Naive thymus-derived CD8-positive, alpha-beta T cell (primary cell): ENCODE data around the gene LRCH1. TPM values are rescaled to one million over a fixed set of nuclear protein-coding genes. Genes with fewer than 3 reads are reported as not detected.

Experiments
- ATAC-seq, 2 donors: fragments of 150-1000 bp; cut with Tn5 transposase in 1 of 2; sonication (Bioruptor Pico), chemical (Tn5 transposase) in 1 of 2; 1 replicate in 1 of 2; 2 replicates in 1 of 2; pipeline ENCODE4 v1.10.0; 2021; ENCODE audit warnings: mild to moderate bottlenecking in 2 of 2, moderate library complexity in 2 of 2
- POLR2A ChIA-PET: fragments of 350-600 bp; sonication (Branson Sonifier 250); formaldehyde crosslinking; loops from one replicate; lab custom pipeline; 2021; ENCODE audit warnings: antibody characterized with exemption; lab: Charles Lee
- DNase-seq, 10 donors: peaks; one replicate each; pipeline versions ENCODE4 v3.0.0 to v3.0.0-alpha.2; 2020 to 2022
- H3K27ac Mint-ChIP-seq, 10 donors: one replicate each; pipeline ENCODE4 v1.8.0; 2020 to 2022; ENCODE audit warnings: mild to moderate bottlenecking in 10 of 10, mixed read lengths in 10 of 10, moderate library complexity in 4 of 10, inconsistent platforms in 1 of 10
- H3K27me3 Mint-ChIP-seq, 5 donors: one replicate each; pipeline ENCODE4 v1.8.0; 2021 to 2022; ENCODE audit warnings: mixed read lengths in 5 of 5
- H3K36me3 Mint-ChIP-seq, 3 donors: one replicate each; pipeline ENCODE4 v1.8.0; 2020 to 2022; ENCODE audit warnings: mixed read lengths in 3 of 3, mild to moderate bottlenecking in 2 of 3, inconsistent platforms in 1 of 3
- H3K4me1 Mint-ChIP-seq, 4 donors: one replicate each; pipeline ENCODE4 v1.8.0; 2021 to 2022; ENCODE audit warnings: mixed read lengths in 4 of 4
- H3K4me3 Mint-ChIP-seq, 10 donors: one replicate each; pipeline ENCODE4 v1.8.0; 2020 to 2022; ENCODE audit warnings: mild to moderate bottlenecking in 10 of 10, mixed read lengths in 10 of 10, moderate library complexity in 6 of 10, inconsistent platforms in 1 of 10
- H3K9me3 Mint-ChIP-seq, 9 donors: one replicate each; pipeline ENCODE4 v1.8.0; 2020 to 2022; ENCODE audit warnings: mixed read lengths in 9 of 9, mild to moderate bottlenecking in 3 of 9, inconsistent platforms in 1 of 9, moderate library complexity in 1 of 9
- polyA plus RNA-seq, 3 donors: library from polyadenylated mRNA; unstranded; fragments of 300-500 nt; fragmentation: Illumina TruSeq; gene quantifications; one replicate each; pipeline ENCODE4 v1.2.3, GENCODE V29; 2021
- total RNA-seq, 8 experiments: library from RNA in 2 of 8; stranded (reverse) in 2 of 8; gene quantifications; one replicate each; pipeline ENCODE4 v1.2.3 and lab custom pipeline; 2021 to 2026

The LRCH1 gene
- total and polyA plus RNA-seq, 5 experiments from 2014 or later: 1.3 to 17.1 (median 3.8) TPM

DNA sequence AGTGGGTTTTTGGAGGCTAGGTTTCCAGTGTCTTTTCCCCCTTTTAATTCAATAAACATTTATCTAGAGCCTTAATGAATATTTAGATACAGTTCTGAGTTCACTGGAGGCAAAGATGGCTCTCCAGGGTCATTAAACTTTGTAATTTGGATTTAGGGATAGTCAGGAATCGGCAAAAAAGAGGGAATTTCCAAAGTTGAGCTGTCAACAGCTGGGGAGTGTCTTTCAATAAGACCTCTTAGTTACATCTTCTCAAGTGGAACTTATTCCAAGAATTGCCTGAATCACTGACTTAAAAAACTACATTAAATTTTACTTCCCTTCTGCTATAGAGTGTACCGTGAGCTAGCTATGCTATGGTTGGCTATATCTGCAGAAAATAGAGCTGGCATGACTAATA lies 2.0 kb downstream of the LRCH1 start:
- peak overlapping the region; percentile 90 to 96 (median 94) for H3K4me3 Mint-ChIP-seq
- ATAC-seq (no peak), DNase-seq (peak in 1 of 10 donors; percentile 4)
- H3K9me3 Mint-ChIP-seq: no peaks in the 10 kb centered on the region
- H3K27me3 Mint-ChIP-seq: no peaks in the 10 kb centered on the region
- H3K27ac Mint-ChIP-seq: peak overlapping the region; percentile 72 to 97 (median 94)
- peaks cover 29 to 62% (median 51%) of the 10 kb centered on the region in 4 donors for H3K4me1 Mint-ChIP-seq
- H3K36me3 Mint-ChIP-seq: no peaks in the 10 kb centered on the region
- POLR2A ChIA-PET: interaction anchor here (1.0 kb wide), 1 partner anchor 11 kb away, joined by 4 read pairs; no protein-coding TSS in a partner anchor

DNA sequence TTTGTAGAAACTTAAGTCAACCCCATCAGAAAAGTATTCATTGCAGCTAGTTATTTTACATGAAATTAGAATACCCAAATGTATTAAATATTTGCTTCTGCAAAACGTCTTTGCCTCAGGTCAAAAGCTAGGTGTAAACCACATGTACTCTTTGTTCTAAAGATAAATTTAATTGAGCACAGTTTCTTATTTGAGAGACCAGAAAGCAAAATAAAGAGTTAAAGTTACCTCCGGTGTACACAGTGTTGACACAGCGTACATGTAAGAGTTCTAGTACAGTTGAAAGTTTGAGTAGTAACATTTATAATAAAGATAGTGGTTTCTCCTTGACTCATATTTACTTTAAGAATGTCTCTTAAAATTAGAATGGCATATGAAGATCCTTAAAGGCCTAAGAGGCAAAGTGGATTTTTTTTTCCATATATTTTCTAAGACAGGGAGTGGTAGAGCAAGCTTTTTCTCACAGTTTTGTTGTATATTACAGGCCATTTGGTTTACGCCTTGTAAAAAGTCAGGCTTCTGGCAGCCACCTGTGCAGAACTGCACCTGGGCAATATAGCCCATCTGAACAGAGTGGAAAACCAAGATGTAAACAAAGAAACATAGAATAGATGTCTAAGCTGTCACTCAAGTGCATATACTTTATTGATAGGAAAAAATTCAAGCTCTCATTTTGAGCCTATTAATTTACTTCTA lies 2.9 kb downstream of the LRCH1 start:
- no peaks in the 10 kb centered on the region for H3K36me3 Mint-ChIP-seq
- POLR2A ChIA-PET: interaction anchor here (1.0 kb wide), 1 partner anchor 10 kb away, joined by 4 read pairs; no protein-coding TSS in a partner anchor
- peak overlapping the region in 9 of 10 donors; percentile 6 to 96 (median 94) for H3K4me3 Mint-ChIP-seq
- H3K4me1 Mint-ChIP-seq: peaks cover 29 to 62% (median 51%) of the 10 kb centered on the region in 4 donors
- no peak for ATAC-seq
- H3K27ac Mint-ChIP-seq: peak overlapping the region in 9 of 10 donors; percentile 29 to 96 (median 94)
- no peaks in the 10 kb centered on the region for H3K9me3 Mint-ChIP-seq
- H3K27me3 Mint-ChIP-seq: no peaks in the 10 kb centered on the region
- DNase-seq: no peak

DNA sequence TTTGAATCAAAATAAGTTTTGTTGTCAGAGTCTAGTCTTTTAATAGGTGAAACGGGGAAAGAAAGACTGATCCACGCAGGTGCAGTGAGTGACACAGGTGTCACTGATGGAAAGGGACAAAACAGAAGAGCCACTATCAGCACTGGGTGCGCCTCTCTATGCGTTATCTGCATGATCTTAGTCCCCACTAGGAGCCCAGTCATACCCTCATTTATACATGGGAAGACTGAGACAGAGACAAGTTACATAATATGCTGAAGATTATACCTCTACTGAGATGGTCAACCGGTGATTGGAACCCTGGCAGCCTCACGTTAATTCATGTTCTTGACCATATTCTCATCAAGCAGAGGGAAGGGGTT lies 3.4 kb downstream of the LRCH1 start:
- ATAC-seq (no peak), DNase-seq (no peak)
- no peaks in the 10 kb centered on the region for H3K36me3 Mint-ChIP-seq
- peak overlapping the region in 1 of 10 donors; percentile 94 for H3K4me3 Mint-ChIP-seq
- H3K27me3 Mint-ChIP-seq: no peaks in the 10 kb centered on the region
- no peaks in the 10 kb centered on the region for H3K9me3 Mint-ChIP-seq
- POLR2A ChIA-PET: no interaction called here
- H3K4me1 Mint-ChIP-seq: peaks cover 29 to 57% (median 50%) of the 10 kb centered on the region in 4 donors
- H3K27ac Mint-ChIP-seq: peak overlapping the region in 8 of 10 donors; percentile 11 to 93 (median 38)

DNA sequence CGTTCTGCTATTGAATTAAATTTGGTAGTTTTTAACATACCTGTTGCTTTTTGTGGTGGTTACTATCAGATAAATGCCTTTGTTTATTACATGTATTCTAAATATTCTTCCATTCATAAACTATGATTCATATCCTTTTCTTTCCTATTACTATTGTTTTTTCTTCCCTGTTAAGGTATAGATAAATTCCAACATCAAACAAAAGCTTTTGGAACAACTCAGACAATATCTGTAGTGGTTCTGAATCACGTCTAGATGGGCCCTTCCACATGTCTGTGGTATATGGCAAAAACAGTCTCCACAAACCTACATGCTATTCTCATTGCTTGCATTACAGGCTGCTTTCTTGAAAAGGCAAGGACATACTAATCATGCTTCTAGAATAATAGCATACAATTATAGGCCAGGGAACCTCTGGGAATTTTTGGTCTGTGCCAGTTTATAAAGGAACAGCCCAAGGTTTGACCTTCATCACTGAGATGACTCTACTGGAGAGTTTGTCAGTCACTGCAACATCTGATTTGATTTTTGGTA lies 6.4 kb downstream of the LRCH1 start:
- no peak overlapping the region for H3K27ac Mint-ChIP-seq
- peaks cover 23 to 53% (median 39%) of the 10 kb centered on the region in 4 donors for H3K4me1 Mint-ChIP-seq
- POLR2A ChIA-PET: no interaction called here
- ATAC-seq: no peak
- H3K27me3 Mint-ChIP-seq: no peaks in the 10 kb centered on the region
- no peaks in the 10 kb centered on the region for H3K36me3 Mint-ChIP-seq
- no peak overlapping the region for H3K4me3 Mint-ChIP-seq
- no peaks in the 10 kb centered on the region for H3K9me3 Mint-ChIP-seq
- DNase-seq: no peak

DNA sequence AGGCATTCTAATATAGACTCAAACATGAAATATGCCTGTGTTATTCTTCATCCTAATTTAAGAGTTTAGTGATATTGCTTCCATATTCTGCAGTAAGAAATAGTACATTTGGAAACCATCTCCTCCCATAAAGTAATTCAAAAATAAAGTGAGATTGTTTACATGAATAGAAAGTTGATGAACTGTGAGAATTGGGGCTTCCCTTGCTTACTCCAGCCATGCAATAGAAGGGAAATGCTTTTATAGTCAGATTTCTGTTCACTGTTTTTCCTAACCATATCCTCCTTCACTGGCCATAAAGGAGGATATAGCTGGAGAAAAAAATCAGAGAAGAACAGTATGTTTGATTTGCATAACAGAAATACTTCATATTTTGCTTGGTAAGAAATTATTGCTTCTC lies 7.8 kb downstream of the LRCH1 start:
- peaks cover 16 to 49% (median 36%) of the 10 kb centered on the region in 4 donors for H3K4me1 Mint-ChIP-seq

DNA sequence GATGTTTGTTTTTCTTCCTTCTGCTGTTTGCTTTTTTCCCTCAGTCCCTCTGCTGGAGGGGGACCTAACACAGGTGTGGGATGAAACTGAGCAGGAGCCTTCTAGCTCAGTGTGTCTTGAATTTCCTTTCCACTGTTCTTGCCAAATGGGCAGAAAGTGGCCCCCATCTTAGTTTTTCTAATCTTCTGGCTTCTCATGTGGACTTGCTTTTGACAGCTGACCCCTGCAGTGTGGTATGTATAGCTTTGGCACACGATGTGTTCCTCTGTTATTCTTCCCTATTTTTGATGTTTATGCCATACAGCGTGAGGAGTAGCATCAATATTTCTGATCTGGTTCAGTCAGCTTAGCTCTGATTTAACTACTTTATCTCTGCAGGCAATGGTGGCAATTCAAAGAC lies 8.3 kb downstream of the LRCH1 start:
- POLR2A ChIA-PET: interaction anchor here (0.5 kb wide), 1 partner anchor 22 kb away, joined by 3 read pairs; no protein-coding TSS in a partner anchor
- H3K27me3 Mint-ChIP-seq: no peaks in the 10 kb centered on the region
- H3K36me3 Mint-ChIP-seq: no peaks in the 10 kb centered on the region
- H3K9me3 Mint-ChIP-seq: no peaks in the 10 kb centered on the region
- ATAC-seq (no peak), DNase-seq (no peak)
- H3K4me3 Mint-ChIP-seq: no peak overlapping the region
- H3K27ac Mint-ChIP-seq: no peak overlapping the region
- peaks cover 15 to 49% (median 36%) of the 10 kb centered on the region in 4 donors for H3K4me1 Mint-ChIP-seq

More for the DNA sequence above, 7.8 kb downstream of the LRCH1 start:
- H3K9me3 Mint-ChIP-seq: no peaks in the 10 kb centered on the region
- no peaks in the 10 kb centered on the region for H3K36me3 Mint-ChIP-seq
- POLR2A ChIA-PET: no interaction called here
- no peaks in the 10 kb centered on the region for H3K27me3 Mint-ChIP-seq
- DNase-seq (no peak), ATAC-seq (no peak)
- H3K4me3 Mint-ChIP-seq: no peak overlapping the region
- no peak overlapping the region for H3K27ac Mint-ChIP-seq

DNA sequence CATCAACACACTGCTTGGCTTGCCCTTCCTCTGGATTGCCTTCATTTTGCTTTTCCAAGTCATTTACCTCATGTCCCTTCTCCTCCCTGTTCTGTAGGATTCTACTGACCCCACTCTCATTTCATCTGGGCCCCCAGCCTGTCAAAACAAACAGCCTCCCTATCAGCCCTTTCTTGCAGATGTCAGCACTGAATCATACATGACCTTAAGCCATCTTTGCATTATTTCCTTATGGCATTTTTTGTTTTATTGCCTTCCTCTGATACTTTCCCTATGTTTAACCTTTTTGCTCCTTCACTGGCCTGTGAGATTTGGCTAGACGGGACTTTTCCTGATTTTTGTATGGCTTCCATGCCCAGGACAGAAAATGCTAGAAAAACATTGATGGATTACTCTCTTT lies 8.7 kb downstream of the LRCH1 start:
- H3K27me3 Mint-ChIP-seq: no peaks in the 10 kb centered on the region
- no peaks in the 10 kb centered on the region for H3K9me3 Mint-ChIP-seq
- DNase-seq: no peak
- no peak for ATAC-seq
- H3K4me3 Mint-ChIP-seq: no peak overlapping the region
- peaks cover 16 to 49% (median 35%) of the 10 kb centered on the region in 4 donors for H3K4me1 Mint-ChIP-seq
- no peak overlapping the region for H3K27ac Mint-ChIP-seq
- no peaks in the 10 kb centered on the region for H3K36me3 Mint-ChIP-seq
- POLR2A ChIA-PET: interaction anchor here (0.5 kb wide), 1 partner anchor 22 kb away, joined by 3 read pairs; no protein-coding TSS in a partner anchor

DNA sequence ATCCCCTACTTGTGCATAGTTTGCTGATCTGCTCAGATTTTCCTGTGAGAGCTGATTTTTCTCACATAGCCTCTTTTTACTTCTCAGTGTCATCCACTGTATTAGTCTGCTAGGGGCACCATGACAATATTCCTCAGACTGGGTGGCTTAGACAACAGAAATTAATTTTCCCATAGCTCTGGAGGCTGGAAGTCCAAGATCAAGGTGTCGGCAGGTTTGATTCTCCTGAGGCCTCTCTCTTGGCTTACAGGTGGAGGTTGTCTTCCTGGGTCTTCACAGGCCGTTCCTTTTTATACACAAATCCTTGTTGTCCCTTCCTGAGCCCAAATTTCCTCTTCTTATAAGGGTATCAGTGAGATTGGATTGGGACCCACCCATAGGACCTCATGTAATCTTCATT lies 9.2 kb downstream of the LRCH1 start:
- Mint-ChIP-seq H3K27me3 (no peaks in the 10 kb centered on the region), H3K4me3 (no peak overlapping the region), H3K36me3 (no peaks in the 10 kb centered on the region), H3K4me1 (peaks cover 12 to 45% (median 32%) of the 10 kb centered on the region in 4 donors), H3K9me3 (no peaks in the 10 kb centered on the region), H3K27ac (no peak overlapping the region)
- no peak for DNase-seq
- no peak for ATAC-seq
- POLR2A ChIA-PET: no interaction called here

DNA sequence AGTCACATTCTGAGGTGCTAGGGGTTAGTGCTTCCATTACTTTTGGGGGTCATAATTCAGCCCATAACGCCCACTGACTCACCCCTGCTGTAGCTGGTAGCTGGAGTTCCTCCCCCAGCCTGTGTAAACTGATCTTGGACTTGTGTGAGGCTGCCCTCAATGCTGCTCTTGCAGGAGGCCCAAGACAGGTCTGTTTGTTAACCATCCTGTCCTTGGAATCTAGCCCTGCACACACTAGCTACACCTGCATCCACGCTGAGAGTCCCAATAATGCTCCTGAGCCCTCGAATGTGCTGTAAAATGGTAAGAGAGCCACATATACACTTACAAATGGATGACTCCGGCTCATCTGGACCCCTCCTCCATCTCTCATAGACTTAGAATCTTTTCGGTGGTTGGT lies 9.6 kb downstream of the LRCH1 start:
- Mint-ChIP-seq H3K9me3 (no peaks in the 10 kb centered on the region), H3K4me3 (no peak overlapping the region), H3K27me3 (no peaks in the 10 kb centered on the region), H3K27ac (no peak overlapping the region), H3K36me3 (no peaks in the 10 kb centered on the region), H3K4me1 (peaks cover 12 to 48% (median 34%) of the 10 kb centered on the region in 4 donors)
- DNase-seq: no peak
- POLR2A ChIA-PET: no interaction called here
- ATAC-seq: no peak

DNA sequence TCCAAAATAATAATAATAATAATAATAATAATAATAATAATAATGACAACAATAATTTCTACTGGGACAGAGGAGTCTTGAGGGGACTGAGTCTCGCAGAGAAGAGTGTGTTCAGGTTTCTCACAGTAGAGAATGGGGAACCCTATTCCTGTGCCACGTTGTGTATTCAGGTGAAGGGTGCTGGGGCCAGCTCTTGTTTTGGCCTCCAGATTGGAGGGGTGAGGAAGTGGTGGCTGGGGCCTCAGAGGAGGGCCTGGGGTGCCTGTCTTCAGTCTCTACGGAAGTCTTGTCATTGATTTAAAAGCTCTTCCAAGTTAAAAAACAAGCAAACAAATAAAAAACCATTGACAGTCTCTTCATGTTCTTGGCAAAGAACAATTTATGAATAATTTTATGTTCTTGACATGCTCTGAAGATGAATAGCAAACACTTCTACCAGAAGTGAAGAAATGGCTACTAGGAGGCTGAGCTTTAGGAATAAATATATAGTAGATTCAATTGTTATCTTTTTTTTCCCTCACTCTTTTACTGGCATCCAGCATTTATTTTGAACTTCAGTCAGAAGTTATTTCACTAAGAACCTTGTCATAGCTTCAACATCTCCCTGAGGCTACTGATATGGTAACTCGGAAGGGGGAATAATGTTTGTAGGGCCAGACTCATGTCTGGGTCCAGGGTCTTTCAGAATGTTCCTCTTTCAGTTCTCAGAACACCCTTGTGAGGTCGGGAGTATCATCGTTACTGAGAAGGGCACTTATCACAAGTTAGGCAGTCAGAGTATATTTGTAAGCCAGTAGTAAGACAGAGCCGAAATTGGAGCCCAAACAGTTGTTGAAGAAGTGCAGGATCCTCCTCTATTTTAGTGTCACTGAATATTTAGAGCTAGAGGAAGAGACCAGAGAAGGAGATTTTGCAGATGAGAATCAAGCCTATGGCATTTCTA lies 13.1 kb downstream of the LRCH1 start:
- DNase-seq: no peak
- no peak overlapping the region for H3K4me3 Mint-ChIP-seq
- no peaks in the 10 kb centered on the region for H3K9me3 Mint-ChIP-seq
- H3K4me1 Mint-ChIP-seq: peaks cover 16 to 56% (median 42%) of the 10 kb centered on the region in 4 donors
- H3K36me3 Mint-ChIP-seq: no peaks in the 10 kb centered on the region
- POLR2A ChIA-PET: interaction anchor here (1.9 kb wide), 1 partner anchor 11 kb away, joined by 4 read pairs; no protein-coding TSS in a partner anchor
- no peaks in the 10 kb centered on the region for H3K27me3 Mint-ChIP-seq
- peak overlapping the region in 3 of 10 donors; percentile 4 to 68 (median 42) for H3K27ac Mint-ChIP-seq
- ATAC-seq: no peak

DNA sequence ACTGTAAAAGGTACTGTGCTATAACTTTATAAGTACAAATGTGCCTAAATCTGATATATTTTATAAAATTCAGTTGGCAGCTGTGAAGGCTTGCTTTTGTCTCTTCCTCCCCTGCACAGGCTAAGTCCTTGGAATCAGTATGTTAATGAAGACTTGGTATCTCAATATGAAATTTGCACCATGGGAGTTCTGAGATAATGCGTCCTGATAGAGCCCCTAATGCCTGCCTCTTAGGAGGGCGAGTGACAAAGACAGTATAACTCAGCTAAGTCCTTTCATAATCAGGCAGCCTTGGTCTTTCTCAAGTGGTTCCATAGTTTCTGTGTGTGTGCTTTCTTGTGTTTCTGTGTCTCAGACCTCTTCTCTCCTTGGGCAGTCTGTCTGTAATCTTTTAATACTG lies 14.7 kb downstream of the LRCH1 start:
- DNase-seq: no peak
- Mint-ChIP-seq H3K36me3 (no peaks in the 10 kb centered on the region), H3K27me3 (no peaks in the 10 kb centered on the region), H3K4me3 (no peak overlapping the region), H3K9me3 (no peaks in the 10 kb centered on the region), H3K4me1 (peaks cover 19 to 69% (median 48%) of the 10 kb centered on the region in 4 donors), H3K27ac (no peak overlapping the region)
- POLR2A ChIA-PET: no interaction called here
- no peak for ATAC-seq

DNA sequence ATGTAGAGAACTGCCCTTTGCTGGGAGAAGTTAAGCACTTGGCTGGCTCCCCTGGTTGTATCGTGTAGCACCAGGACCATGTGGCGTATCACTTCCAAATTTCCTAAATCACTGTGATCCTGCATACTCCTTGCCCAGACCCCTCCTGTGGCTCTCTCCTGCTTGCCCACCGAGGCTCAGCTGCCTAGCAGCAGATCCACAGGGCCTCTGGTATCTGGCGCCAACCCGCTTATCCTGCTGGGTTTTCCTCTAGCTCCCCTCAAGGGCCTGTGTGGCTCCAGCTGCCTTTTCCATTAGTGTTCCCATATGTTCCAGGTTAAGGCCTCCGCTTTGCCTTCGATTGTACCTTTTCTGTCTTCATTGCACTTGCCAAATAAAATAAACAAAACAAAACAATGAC lies 16.5 kb downstream of the LRCH1 start:
- Mint-ChIP-seq H3K36me3 (peaks cover 0 to 3% (median 0%) of the 10 kb centered on the region in 3 donors), H3K27me3 (no peaks in the 10 kb centered on the region), H3K27ac (peak overlapping the region in 2 of 10 donors; percentile 33 to 43), H3K4me1 (peaks cover 23 to 75% (median 53%) of the 10 kb centered on the region in 4 donors), H3K9me3 (no peaks in the 10 kb centered on the region), H3K4me3 (no peak overlapping the region)
- ATAC-seq: no peak
- DNase-seq: no peak
- POLR2A ChIA-PET: interaction anchor here (0.6 kb wide), 1 partner anchor 124 kb away, joined by 3 read pairs; no protein-coding TSS in a partner anchor
